ENCODE data around the gene S100A6. TPM values are rescaled to one million over a fixed set of nuclear protein-coding genes. Genes with fewer than 3 reads are reported as not detected.

S100A6 gene
- total RNA-seq, 1 donor from 2014 or later, result 21.9 TPM

- Mint-ChIP-seq H3K4me1 (ENCODE audit: unreplicated experiment) (peaks cover 14% of the 10 kb centered on the region), H3K36me3 (no peaks in the 10 kb centered on the region), H3K9me3 (no peaks in the 10 kb centered on the region), H3K4me3 (no peak overlapping the region), H3K27ac (peak overlapping the region; percentile 19), H3K27me3 (no peaks in the 10 kb centered on the region)
- TF ChIP-seq, protein P1, sequence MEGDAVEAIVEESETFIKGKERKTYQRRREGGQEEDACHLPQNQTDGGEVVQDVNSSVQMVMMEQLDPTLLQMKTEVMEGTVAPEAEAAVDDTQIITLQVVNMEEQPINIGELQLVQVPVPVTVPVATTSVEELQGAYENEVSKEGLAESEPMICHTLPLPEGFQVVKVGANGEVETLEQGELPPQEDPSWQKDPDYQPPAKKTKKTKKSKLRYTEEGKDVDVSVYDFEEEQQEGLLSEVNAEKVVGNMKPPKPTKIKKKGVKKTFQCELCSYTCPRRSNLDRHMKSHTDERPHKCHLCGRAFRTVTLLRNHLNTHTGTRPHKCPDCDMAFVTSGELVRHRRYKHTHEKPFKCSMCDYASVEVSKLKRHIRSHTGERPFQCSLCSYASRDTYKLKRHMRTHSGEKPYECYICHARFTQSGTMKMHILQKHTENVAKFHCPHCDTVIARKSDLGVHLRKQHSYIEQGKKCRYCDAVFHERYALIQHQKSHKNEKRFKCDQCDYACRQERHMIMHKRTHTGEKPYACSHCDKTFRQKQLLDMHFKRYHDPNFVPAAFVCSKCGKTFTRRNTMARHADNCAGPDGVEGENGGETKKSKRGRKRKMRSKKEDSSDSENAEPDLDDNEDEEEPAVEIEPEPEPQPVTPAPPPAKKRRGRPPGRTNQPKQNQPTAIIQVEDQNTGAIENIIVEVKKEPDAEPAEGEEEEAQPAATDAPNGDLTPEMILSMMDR (conservative IDR thresholded peaks at IDR 0.05), result no peak
- no peak for DNase-seq (ENCODE audit: extremely low spot score, unreplicated experiment)
Measured at GRCh38 chr1:153509036-153509435, 26.8 kb downstream of the S100A6 start.

- TF ChIP-seq, protein P1 (conservative IDR thresholded peaks at IDR 0.05), result no peak
- no peaks in the 10 kb centered on the region for H3K9me3 Mint-ChIP-seq
- no peaks in the 10 kb centered on the region for H3K27me3 Mint-ChIP-seq
- H3K36me3 Mint-ChIP-seq, result no peaks in the 10 kb centered on the region
- H3K27ac Mint-ChIP-seq, result no peak overlapping the region
- DNase-seq (ENCODE audit: extremely low spot score, unreplicated experiment), result no peak
- H3K4me3 Mint-ChIP-seq, result no peak overlapping the region
- H3K4me1 Mint-ChIP-seq (ENCODE audit: unreplicated experiment), result peaks cover 14% of the 10 kb centered on the region
Measured at GRCh38 chr1:153507926-153508583, 27.7 kb downstream of the S100A6 start.

DNA sequence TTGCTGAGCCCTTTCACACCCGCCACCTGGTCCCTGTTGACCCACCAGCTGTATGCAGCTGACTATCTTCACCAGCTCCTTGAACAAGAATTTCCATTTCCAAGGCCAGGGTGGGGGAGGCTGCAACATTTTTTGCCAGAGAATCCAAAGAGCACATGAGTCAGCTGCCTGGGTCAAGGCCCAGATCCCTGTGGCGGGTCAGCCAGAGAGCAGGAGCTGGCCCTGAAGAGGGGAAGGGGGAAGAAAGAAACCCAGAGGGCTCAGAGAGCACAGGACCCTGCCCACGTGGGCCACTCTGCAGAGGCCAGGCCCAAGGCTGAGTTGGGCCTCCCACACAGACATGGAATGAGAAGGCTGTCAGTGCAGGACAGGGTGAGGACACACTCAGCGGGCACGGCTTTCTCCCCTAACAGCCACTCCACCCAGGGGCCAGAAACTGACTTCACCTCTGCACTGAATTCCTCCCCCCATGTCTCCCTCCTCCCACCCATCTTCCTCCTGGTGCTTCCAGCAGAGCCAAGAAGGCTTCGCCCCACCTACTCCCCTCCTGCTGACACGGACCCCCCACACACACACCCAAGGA, 28.9 kb downstream of the S100A6 start:
- Mint-ChIP-seq H3K4me3 (no peak overlapping the region), H3K27ac (no peak overlapping the region)
- DNase-seq (ENCODE audit: extremely low spot score, unreplicated experiment), result no peak

GRCh38 chr1:153506386-153506785, 29.4 kb downstream of the S100A6 start:
- DNase-seq (ENCODE audit: extremely low spot score, unreplicated experiment), result no peak
- Mint-ChIP-seq H3K36me3 (no peaks in the 10 kb centered on the region), H3K27ac (no peak overlapping the region), H3K4me1 (ENCODE audit: unreplicated experiment) (peaks cover 11% of the 10 kb centered on the region), H3K9me3 (no peaks in the 10 kb centered on the region), H3K27me3 (no peaks in the 10 kb centered on the region), H3K4me3 (no peak overlapping the region)
- TF ChIP-seq, protein P1 (conservative IDR thresholded peaks at IDR 0.05), result no peak

More for the DNA sequence above, 28.9 kb downstream of the S100A6 start:
- H3K36me3 Mint-ChIP-seq, result no peaks in the 10 kb centered on the region
- H3K4me1 Mint-ChIP-seq (ENCODE audit: unreplicated experiment), result peaks cover 11% of the 10 kb centered on the region
- no peaks in the 10 kb centered on the region for H3K9me3 Mint-ChIP-seq
- no peaks in the 10 kb centered on the region for H3K27me3 Mint-ChIP-seq
- TF ChIP-seq, protein P1 (conservative IDR thresholded peaks at IDR 0.05), result no peak

- Mint-ChIP-seq H3K36me3 (no peaks in the 10 kb centered on the region), H3K4me3 (no peak overlapping the region), H3K9me3 (no peaks in the 10 kb centered on the region), H3K27me3 (no peaks in the 10 kb centered on the region), H3K27ac (no peak overlapping the region), H3K4me1 (ENCODE audit: unreplicated experiment) (peaks cover 6% of the 10 kb centered on the region)
- TF ChIP-seq, protein P1 (conservative IDR thresholded peaks at IDR 0.05), result no peak
- no peak for DNase-seq (ENCODE audit: extremely low spot score, unreplicated experiment)
Measured at GRCh38 chr1:153505576-153505975, 30.2 kb downstream of the S100A6 start.
